Raji (cell line): Measurements from ENCODE around the gene RAB9B.

Experiments used
- POLR2A ChIP-seq: IDR thresholded peaks from 2 replicates; pipeline ENCODE4 v1.6.1; 2011; ENCODE audit warnings: low read depth, low read length, control low read depth; ENCODE audit not compliant: insufficient read depth

RAB9B gene

DNA sequence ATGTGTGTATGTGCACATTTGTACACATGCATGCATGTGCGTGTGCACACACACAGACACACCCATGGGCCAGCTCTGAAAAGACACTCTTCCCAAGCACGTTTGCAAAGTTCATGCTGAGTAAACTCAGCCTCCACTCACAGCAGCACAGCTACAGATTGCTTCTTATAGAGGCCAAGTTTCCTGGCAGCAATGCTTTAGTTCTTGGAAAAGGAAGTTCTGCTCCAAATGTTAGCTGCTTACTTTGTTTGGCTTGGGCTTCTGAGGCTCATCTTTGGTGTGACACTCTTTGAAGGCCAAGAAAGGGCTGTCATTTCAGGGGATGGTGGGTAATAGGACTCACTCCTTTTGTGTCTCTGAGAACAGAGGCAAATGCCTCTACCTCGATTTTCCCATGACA is 48.9 kb downstream of the RAB9B start:
- no peak for TF ChIP-seq POLR2A

DNA sequence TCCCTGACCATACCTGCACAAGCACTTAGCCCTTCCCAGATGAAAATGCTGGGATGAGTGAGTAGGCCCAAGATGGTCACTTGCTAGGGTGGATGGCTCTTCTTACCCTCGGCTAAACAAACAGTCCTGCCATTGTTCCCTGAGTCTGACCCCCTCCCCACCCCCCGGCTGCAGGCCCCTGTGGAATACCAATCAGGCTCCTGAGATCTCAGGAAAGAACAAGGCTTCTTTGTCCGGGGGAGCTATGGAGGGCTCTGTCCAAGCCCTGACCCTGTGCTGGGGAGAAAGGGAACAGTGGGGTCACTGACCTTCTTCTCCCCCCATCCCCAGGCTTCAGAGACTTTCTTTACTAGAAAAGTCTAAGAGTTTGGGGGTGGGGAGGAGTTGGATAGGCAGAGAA is 49.4 kb downstream of the RAB9B start:
- no peak for TF ChIP-seq POLR2A

DNA sequence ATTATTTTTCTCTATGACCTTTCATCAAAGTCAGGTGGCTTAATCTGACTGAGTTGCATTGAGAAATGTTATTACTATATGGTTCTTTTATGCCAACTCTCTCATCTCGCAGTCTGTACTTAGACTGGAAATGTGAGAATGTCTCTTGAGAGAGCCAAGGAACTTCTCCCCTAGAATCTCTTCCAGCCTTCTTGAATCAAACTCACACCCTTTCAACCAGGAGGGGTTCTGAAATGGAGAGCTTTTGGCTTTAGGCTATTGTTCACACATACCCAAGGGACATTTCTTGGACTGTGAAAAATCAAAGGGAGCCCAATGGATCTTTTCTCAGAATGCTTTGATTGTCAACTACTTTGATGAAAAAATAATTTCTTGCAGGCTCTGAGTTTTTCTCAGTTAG is 50.4 kb downstream of the RAB9B start:
- TF ChIP-seq POLR2A: no peak

DNA sequence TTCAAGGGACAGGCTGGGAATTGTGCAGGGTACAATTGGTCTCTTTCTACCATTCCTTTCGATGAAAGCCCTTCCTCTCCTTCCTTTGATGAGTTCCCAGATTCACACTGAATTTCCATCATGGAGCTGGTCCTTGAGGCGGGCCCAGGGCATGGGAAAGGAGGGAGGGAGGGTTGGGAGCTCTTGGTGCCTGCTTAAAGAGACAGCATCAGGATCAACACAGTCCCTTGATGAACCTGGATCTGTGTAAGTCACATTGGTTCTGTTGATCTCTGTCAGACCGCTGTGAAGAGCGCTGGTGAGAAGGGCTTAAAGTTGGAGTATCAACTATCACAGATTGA is 51.0 kb downstream of the RAB9B start:
- TF ChIP-seq POLR2A: no peak

DNA sequence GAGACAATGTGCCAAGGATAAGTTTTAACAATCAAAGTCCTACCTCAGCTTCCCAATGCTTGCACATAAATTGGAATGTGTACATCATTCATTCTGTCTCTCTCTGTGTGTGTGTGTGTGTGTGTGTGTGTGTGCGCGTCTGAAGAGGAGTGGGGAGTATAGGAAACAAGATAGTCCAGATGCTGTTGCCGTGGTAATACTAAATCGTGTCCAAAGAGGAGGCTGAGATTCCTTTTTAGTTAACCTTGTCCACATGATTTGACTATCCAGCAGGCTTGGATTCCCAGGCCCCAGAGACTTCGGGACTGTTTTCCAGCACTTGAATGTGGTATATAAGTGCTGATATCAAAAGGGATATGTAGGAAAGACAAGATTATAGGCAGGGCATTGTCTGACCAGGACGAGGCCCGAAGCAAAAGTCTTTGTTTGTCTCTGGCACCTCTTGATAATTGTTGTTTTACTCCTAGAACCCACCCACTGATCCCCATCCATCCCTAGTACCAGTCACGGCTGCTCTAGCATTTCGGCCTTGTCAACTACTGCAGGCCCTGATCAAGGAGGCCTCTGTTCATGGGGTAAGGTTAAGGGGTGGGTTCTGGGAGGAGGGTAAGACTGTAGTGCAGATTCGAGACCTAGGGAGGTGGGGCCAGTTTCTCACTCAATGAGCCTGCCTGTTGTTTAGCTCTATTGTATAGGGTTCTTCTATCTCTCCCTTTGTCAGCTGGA is 51.6 kb downstream of the RAB9B start:
- no peak for TF ChIP-seq POLR2A

DNA sequence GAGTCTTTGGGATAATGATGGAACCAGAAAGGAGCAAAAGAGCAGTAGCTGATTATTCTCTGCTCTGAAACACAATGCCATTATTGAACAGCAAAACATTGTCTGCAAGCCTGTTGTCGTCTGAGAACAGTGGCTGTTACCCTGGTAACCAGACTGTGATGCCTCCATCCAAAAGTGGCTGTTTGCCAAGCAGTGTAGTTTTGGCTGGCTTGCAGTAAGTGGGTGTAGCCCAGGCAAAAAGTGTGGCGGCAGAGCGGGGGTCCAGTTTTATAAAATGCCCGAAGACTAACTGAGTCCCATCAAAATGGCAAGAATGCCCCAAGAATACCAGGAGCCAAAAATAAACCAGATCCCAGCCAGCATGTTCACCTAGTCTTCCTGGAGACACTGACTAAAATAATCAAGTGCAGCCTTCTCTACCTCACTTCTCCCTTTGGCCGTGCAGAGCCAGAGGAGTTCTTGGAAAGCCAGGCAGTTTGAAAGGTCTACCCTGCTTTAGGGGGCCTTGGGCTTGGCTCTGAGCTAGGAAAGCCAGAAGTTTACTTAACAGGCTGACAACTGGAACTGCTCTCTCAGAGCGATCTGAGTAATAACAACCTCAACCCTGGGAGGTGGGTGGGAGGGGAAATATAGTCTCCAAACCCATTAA is 52.8 kb downstream of the RAB9B start:
- TF ChIP-seq POLR2A: no peak

DNA sequence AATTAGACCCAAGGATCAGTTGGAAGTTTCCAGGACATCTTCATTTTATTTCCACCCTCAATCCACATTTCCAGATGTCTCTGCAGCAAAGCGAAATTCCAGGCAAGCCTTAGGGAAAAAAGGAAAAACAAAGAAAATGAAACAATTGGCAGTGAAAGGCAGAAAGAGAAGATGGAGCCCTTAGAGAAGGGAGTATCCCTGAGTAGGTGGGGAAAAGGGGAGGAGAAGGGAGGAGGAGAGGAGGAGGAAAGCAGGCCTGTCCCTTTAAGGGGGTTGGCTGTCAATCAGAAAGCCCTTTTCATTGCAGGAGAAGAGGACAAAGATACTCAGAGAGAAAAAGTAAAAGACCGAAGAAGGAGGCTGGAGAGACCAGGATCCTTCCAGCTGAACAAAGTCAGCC is 55.5 kb downstream of the RAB9B start, which contains the start of gene PLP1:
TSS of gene PLP1 (plus strand) at position 295 of the 400 bp plus-strand sequence. CDS start 156 bp downstream, outside the sequence.
- no peak for TF ChIP-seq POLR2A

DNA sequence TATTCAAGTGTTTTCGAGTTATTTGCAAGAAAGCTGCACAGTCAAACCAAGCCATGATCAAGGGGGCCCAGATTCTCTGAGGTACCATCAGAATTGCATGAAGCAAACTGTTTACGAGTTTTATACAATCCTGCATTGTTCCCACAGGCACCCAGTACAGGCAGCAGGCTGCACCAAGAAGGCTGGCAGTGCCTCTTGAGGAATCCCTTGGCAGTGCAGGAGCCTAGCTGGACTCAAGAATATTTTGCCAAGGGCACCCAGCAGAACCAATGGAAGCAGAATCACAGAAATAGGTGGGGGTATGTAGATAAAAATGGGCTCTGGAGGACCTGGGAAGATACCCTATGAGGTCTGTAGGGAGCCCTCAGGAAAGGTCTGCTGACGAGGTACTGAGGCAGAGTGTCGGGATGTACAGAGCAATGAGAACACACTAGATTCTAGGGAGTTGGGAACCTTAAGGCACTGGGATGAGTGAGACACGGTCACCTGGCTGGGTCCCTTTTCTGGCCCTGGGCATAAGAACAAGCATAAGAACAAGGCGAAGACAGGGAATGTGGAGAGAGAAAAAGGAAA is 57.9 kb downstream of the RAB9B start:
- no peak for TF ChIP-seq POLR2A

DNA sequence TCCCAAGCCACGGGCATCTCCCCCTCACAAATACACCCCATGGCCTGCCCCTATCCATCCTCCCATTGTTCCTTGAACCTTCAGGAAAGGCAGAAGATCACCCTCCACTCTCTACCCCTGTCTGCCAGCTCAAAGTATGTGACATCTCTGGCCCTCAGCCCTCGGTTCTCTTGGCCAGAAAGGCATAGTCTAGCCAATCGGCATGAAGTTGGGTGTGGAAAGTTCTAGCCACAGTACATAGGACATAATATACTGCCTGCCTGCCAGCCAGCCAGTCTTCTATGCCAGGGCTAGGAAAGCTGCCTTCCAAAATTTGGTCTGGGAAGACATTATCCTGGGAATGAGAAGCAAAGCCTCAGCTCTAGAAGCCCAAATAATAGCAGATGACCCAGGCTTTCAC is 58.6 kb downstream of the RAB9B start:
- TF ChIP-seq POLR2A: no peak
